Stimulated activated CD8-positive, alpha-beta memory T cell treated with anti-CD3 and anti-CD28 coated beads, Interleukin-12 subunit alpha, Interleukin-12 subunit beta, amount 100 ng/mL, for 4 hours (primary cell): ENCODE measurements around the gene BTBD9.

Source experiments
- DNase-seq: peaks from one replicate; pipeline ENCODE4 v3.0.0-alpha.2; 2020; ENCODE audit warnings: low read depth

BTBD9 gene

DNA sequence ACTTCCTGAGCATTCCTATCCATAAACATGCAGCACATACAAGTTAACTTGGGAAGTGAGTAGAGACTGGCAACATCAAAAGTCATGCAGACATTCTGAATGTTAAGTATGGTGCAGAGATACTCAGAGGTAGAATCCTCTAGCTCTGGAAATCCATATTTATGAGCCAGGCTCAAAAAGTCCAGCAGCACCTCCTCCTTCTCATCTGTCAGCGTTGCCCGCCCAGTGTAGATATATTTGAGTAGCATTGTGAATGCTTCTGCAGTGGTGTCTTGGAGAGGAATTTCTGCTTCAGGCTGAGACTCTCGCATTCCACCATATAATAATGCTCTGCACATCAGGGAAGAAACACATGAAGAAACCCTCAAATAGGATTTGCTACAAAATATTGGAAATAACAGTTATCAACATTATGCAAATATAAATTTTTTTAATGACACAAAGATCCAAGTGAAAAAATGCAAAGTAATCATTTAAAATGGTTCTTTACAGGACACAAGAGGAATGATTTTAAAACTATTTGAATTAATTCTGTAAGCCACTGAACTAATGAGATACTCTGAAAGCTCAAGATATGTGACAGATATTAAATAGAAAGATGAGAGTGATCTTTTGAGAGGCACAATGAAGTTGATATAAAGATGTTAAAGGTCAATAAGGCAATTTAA lies 45.6 kb downstream of the BTBD9 start:
- no peak for DNase-seq

DNA sequence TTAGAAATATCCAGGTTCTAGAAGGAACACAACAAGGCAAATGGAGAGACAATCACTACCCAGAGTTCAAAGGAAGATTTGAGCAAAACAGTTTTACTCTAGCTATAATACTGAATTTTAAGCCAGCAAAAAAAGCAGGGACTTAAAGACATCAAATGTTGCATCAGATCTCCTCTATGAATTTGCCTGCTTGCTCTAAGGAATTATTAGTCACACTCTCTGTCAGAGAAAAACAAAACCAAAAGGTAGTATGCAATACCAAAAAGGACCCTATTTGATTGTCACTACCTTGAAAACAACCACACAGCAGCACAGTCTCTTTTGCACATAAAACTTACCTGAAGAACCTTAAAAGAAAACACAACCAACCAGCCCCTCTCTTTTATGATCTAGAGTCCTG lies 46.3 kb downstream of the BTBD9 start:
- no peak for DNase-seq

DNA sequence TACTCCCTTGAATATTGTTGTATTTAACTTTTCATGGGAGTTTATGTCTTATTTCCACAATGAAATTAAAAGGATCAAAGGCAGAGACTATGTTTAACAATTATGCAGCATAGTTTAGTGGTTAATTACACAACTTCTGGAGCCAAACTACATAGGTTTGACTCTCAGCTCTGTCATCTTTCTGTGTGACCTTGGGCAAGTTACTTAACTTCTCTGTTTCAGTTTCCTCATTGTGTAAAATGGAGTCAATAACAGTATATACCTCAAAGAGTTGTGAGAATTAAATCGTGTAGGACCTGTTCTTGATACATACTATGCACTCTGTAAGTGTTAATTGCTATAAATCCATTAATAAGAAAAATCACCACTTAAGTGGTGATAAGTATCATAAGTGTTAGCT lies 48.3 kb downstream of the BTBD9 start:
- no peak for DNase-seq

DNA sequence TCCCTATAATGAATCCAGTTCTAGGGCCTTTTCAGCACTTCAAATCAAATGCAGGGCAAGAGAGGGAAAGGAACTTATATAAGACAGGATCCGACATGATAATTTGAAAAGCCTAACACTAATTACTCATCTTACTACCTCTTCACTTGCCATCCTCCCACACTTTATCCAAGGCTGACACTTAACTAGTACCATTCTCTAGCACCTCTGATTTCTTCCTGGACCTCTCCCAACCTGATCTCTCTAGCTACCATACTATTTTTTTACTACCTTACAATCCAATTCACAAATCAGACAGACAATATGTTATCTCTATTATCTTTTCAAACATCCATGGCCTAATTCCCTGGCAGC lies 50.4 kb downstream of the BTBD9 start:
- DNase-seq: no peak

DNA sequence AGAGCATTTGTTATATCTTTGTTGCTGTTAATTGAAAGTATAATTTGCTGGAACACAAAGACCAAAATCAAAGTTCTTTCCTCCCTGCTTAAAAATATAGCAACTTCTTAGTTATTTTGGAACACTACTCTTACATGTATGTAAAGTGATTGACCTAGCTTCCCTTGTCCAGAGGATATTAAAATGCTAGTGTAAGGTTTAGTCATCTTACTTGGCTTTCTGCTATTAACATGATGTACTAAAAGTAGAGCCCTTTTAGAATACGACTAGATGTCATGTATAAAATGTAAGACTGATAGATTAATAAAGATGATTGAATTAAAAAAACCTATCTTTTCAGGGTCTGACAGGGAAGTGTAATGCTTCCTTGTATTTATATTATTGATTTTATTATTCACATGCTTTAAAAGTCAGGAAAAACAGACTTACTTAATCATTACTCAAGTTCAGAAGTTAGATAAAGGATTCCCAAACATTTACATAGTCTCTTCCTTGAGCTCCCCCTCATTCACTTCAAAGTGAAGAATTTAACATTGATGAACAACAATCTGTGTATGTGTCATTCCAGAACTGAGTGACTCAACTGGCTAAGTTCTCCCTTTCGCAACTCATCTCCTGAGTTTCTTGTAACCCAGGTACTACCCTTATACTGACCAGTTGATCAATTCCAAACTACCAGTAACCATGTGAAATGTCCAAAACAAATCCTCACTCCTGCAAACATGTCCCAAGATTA lies 50.9 kb downstream of the BTBD9 start:
- no peak for DNase-seq

DNA sequence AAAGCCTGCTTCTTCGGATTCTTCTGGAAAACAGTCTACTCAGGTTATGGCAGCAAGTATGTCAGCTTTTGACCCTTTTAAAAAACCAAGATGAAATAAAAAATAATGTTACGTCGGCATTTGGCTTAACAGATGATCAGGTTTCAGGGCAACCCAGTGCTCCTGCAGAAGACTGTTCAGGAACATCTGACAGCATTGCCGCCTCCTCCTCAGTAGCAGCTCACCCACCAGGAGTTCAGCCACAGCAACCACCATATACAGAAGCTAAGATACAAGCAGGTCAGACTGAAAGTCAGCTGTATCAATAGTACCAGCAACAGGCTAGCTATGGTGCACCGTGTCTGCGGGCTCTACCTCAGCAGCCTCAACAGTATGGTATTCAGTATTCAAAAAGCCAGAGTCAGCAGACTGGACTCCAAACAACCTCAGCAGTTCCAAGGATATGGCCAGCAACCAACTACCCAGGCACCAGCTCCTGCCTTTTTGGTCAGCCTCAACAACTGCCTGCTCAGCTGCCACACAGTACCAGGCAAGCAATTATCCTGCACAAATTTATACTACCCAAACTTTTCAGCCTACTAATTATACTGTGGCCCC lies 51.9 kb downstream of the BTBD9 start:
- no peak for DNase-seq

DNA sequence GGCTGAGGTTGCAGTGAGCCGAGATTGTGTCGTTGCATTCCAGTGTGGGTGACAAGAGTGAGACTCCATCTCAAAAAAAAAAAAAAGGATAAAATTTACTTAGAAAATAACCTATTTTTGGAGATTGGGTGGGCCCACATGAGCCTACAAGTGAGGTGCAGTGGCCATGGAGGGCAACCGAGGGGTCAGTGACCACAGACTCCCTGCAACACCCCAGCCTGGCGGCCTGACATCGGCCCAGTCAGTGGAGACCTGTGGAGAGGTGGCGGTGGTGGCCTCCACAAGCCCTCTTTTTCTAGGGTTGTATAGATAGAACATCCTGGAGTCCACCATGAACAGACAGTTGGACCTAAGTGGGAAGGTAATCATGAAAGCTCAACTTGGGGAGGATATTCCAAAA lies 52.7 kb downstream of the BTBD9 start:
- DNase-seq: no peak

DNA sequence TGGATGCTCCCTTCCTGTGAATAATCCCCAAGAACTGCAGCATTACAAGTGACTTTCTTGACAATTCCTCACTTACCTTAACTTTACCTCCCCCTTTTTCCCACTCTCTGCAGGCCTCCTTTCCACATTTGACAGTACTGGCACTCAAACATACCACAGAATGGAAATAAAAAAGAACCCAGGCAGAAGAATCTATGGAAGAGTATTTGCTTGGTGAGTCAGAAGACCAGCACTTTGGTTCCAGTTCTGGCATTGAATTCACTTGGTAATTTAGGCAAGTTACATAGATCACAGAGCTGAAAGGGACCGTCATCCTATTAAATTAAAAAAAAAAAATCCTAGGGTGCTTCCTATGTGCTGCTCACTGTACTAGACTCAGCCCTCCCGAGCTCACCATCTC lies 55.0 kb downstream of the BTBD9 start:
- DNase-seq: no peak

DNA sequence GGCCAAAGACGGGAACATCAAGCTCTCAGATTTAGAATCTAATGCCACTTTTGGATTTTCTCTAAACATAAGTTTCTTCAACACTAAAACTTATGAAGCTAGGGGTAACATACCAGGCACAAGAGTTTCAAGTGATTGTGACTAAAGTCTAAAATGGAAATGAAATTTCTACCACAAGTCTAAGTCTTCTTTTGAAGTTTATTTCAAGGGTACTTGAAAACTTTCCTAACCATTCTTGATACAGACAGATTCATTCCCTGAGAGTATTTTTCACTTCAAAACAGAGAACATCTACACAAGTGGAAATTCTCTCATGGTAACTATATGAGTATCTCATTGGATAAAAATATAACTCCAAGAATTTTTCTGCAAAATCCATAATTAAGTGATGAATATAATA lies 56.2 kb downstream of the BTBD9 start:
- DNase-seq: no peak

DNA sequence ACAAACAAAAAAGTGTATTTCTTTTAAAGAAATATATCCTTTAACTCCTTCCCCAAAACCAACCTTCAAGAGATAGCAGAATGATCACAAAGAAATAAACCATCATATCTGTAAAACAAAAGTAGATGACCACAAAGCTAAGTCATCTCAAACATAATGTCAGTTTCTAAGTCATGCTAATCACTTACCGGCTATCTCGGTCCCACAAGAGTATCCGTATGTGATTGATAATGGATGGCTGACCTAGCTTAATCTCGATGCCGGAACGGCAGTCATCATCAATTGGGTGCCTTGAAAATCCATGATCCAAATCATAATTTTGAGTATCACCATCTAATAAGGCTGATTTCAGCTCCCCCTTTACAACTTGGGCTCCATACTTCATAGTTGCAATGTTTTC lies 59.7 kb downstream of the BTBD9 start:
- no peak for DNase-seq

DNA sequence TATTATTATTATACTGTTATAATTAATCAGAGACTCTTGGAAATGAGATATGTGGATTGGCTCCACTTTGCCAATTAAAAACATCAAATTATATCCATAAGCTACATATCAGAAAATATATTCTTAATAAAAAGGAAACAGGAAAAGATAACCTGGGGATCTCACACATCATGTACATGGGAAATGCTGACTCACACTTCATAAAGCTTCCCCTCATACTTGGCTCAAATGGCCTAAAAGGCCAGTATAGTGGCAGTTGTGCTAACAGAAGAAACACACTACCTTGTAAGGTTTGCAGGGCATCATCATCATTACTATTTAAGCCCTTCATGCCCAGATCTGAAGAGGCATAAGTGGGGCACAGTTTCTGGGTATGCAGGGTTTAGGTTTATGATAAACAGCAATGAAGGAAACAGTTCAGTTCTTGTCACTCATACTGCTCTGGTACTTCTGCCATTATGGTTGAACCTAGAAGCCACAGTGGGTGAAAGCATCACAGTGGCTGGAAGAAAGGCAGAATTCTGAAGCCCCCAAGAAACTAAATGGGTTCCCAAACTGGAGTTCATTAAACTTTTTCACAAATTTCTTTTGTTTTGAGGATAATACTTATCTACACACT lies 60.6 kb downstream of the BTBD9 start:
- DNase-seq: no peak

DNA sequence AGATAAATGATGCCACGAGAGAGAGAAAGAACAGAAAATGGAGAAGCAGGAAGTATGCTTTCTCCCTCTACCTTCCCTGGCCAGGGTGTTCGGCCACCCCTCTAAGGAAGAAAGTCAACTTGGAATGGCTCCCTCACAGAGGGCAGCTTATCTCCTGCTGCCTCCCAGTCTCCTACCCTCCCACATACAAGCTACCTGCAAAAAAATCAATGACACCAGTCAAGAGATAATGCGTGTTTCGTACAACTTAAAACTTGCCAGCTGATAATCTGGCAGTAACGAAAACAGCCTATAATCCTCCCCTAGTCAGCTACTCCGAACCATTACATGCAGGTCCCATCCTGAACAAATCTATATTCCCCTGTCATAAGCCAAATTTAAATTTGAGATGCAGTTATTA lies 61.7 kb downstream of the BTBD9 start:
- no peak for DNase-seq

DNA sequence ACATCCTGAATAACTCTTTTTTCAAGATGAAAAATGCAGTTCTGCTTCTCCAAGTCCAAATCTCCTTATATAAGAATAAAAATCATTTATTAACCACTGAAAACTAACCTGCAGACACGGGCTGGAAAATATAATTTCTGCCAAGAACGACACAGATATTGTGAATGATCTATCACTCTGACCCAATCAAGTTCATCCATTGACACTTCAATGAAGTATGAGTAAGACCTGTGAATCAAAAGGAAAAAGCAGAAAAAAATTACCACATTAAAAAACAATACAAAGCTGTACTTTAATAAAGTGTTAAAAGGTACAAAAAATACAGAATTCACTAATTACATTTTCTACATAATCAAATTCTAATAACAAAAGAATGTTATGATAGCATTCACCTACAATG lies 62.2 kb downstream of the BTBD9 start:
- no peak for DNase-seq

DNA sequence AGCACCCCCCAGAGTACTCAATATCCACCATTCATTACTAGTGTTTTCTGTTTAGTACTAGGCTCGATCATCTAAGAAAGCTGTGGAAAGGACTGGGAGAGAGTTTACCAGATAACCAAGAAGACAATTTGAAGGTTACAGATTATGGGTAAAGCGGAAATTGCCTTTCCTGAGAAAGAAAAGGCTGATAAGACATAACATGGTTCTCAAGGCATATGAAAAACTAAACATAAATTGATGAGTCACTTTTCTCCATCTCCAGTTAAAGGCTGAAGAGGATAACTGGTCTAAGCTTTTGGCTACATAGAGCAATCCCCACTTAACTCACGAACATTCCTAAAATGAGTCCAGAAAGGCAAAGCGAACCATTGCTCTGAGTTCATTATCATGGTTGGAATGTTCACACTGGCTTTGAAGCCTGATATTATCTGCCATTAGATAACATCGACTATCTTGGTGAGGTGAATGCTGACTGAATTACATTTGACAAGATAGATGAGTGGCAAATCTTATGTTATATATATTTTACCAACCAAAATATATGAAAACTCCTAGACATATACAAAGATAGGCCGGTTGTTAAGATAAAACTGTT lies 65.8 kb downstream of the BTBD9 start:
- no peak for DNase-seq

DNA sequence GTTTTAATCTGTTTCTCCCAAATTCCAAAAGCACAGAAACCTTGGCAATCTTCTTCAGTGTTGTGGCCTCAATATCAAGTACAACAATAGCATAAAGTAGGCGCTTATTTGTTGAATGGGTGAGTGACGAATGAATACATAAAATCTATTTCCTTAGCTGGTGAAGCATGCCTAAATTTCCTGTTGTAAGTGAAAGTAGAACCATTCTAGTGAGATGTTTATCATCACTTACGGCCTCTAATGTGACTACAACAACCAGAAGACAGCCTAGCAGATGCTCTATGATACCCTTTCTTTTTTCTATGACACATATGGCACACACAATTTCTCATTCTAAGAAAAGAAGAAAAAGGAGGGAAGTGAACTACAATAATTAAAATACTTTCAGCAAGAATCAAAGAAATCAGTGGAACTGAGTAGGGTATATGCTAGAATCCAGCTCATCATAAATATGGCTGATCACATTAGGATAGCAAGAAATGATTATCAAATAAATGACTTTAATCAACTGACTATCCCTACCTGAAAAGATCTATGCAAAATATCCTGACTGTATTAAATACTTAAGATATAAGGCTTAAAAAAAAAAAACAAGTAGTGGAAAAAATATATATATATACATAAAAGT lies 67.4 kb downstream of the BTBD9 start:
- DNase-seq: no peak

DNA sequence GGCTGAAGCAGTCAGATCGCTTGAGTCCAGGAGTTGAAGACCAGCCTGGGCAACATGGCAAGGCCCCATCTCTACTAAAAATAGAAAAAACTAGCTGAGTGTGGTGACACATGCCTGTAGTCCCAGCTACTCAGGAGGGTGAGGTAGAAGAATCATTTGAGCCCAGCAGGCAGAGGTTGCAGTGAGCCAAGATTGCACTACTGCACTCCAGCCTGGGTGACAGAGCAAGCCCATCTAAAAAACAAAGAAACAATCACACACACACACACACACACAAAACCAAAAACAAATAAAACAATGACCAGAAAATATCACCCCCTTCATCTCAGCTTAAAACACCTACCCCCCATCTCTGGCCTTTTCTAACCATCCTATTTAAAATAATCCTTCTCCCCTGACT lies 68.0 kb downstream of the BTBD9 start:
- no peak for DNase-seq

DNA sequence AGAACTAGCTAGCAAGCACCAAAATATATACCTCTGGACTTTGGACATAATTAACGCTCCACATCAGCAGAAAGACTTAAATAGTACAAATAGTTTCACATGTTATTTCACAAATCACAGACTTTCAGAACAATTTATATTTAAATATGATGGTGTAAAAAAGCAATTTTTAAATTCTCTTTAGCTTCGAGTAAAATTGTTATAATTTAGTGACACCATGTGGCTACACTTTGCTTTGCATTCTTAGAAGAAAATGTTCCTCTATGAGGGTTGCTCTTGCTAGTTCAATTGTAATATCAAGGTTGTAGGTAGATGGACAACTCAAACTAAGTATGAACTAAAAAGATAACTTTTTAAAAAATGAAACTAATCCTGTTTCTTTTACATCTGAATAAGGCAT lies 69.0 kb downstream of the BTBD9 start:
- no peak for DNase-seq

DNA sequence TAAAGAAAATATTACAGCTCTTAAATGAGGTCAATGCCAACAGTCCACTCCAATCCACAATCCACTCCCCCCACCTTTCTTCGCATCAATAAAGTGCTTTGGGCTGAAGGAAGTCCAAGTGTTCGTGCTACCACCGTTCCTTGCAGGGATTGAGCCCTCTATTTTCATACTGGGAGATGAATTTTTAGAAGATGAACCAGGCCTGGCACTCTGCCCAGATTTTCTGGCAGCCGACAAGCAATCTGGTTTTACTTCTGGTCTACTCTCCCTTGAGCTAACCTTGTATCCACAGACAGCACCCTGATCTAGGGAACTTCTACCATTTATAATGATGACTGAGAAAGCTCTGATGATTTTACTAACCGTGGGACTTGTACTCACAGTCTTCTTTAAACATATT lies 72.3 kb downstream of the BTBD9 start:
- DNase-seq: no peak

DNA sequence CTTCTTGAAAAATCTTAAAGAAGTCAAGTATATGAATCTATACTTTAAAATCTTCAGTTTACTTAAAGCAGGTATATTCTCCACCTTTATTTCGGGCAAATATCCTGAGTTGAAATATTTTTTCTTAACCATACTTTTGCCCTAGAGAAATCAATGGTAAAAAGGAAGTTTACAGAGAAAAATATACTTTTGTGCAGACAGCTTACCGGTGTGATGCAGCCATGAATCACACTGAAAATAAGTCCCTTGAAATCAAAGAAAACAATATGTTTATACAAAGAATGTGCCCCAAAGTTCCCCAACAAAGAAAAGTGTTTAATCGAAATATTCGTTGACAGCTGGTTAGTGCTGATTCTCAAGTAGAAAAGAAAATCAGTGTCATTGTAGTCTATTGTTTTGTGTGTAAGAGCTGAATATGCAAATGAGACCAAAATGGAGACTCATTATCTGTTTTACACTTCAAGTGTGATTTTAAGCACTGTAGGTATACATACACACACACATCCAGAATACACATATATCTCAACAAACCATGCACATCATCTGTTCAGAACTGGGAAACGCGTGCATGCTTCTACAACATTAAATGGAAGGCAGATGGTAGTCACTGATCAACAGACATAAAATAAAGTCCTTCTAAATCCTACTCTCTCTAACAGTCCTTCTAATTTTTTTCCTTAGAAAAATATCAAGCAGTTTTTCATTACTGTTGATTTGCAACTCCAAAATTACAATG lies 73.3 kb downstream of the BTBD9 start:
- no peak for DNase-seq

DNA sequence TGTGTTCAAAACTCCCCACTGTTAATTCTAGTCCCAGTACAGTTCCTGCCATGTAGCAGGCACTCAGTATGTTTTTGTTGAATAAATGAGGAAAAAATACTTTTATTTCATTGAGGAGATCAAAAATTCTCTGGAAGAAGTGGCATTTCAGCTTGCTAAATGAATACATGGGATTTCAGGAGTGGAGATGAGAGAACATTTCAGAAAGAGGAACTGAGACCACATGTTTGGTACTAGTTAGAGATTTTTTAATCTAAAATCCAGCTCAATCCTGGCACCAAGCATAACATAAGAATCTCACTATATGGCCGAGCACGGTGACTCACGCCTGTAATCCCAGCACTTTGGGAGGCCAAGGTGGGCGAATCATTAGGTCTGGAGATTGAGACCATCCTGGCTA lies 75.4 kb downstream of the BTBD9 start:
- no peak for DNase-seq

DNA sequence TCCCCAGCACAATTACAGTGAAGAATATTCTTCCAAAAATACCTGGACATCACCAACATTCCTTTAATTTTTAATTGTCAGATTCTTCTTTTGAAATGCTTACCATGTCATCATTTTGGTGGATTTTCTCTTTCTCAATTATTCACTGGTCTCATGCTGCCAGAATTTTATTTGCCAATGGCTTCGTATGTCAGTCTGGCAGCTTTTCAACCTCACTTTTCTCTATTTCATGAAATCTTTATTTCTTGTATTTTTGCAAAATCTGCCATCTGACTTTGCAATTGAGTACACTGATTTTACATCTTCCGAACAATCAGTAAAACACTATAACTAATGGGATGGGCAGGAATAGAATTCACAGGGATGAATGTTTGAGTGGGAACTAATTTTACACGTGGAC lies 84.1 kb downstream of the BTBD9 start:
- DNase-seq: no peak
